T-helper 1 cell treated with Interleukin-12 subunit alpha and Interleukin-12 subunit beta and Interleukin-4 antibody, amounts not matched to agents 30 ng/mL and 1 ng/mL, for 36 hours (primary cell): ENCODE data around the gene KCNAB1. TPM values are rescaled to one million over a fixed set of nuclear protein-coding genes. Genes with fewer than 3 reads are reported as not detected.

Experiments
- intact Hi-C: fragments of 100-400 bp; cut with micrococcal nuclease; formaldehyde crosslinking; loops from one replicate; pipeline ENCODE4 v1.15.1; 2024
- total RNA-seq: library from RNA; stranded (reverse); gene quantifications from 2 replicates; pipeline ENCODE4 v1.2.3, GENCODE V29; 2022

Gene KCNAB1
- total RNA-seq, 1 donor from 2014 or later = 0.07 TPM

- intact Hi-C loops = no loop called here
These were observed 240.6 kb downstream of the KCNAB1 start for GRCh38 chr3:156360963-156361362.

GRCh38 chr3:156366559-156366958 is 246.2 kb downstream of the KCNAB1 start:
- intact Hi-C loops = no loop called here

GRCh38 chr3:156368189-156368588 is 247.8 kb downstream of the KCNAB1 start:
- intact Hi-C loops = no loop called here

GRCh38 chr3:156371701-156372100 is 251.3 kb downstream of the KCNAB1 start:
- intact Hi-C loops = no loop called here

- intact Hi-C loops = no loop called here
These were observed 252.7 kb downstream of the KCNAB1 start for GRCh38 chr3:156373095-156373494.

GRCh38 chr3:156373654-156374053 is 253.3 kb downstream of the KCNAB1 start:
- intact Hi-C loops = no loop called here

GRCh38 chr3:156376199-156376598 is 255.8 kb downstream of the KCNAB1 start:
- intact Hi-C loops = no loop called here

GRCh38 chr3:156377266-156377665 is 256.9 kb downstream of the KCNAB1 start:
- intact Hi-C loops = no loop called here

GRCh38 chr3:156377718-156378117 is 257.3 kb downstream of the KCNAB1 start:
- intact Hi-C loops = no loop called here

- intact Hi-C loops = no loop called here
These were observed 258.5 kb downstream of the KCNAB1 start for GRCh38 chr3:156378871-156379270.

GRCh38 chr3:156379327-156379726 is 258.9 kb downstream of the KCNAB1 start:
- intact Hi-C loops = no loop called here

GRCh38 chr3:156381253-156381652 is 260.9 kb downstream of the KCNAB1 start:
- intact Hi-C loops = loop anchor here (10.0 kb wide), 1 partner anchor 124 kb away; no protein-coding TSS in a partner anchor

GRCh38 chr3:156382458-156383346 is 262.3 kb downstream of the KCNAB1 start:
- intact Hi-C loops = loop anchor here (1.0 to 10.0 kb wide), 2 partner anchors 122 to 232 kb away; no protein-coding TSS in a partner anchor

- intact Hi-C loops = loop anchor here (10.0 kb wide), 1 partner anchor 121 kb away; no protein-coding TSS in a partner anchor
These were observed 263.2 kb downstream of the KCNAB1 start for GRCh38 chr3:156383441-156384025.

- intact Hi-C loops = loop anchor here (10.0 kb wide), 1 partner anchor 116 kb away; no protein-coding TSS in a partner anchor
These were observed 268.4 kb downstream of the KCNAB1 start for GRCh38 chr3:156388497-156389448.

- intact Hi-C loops = loop anchor here (10.0 kb wide), 1 partner anchor 115 kb away; no protein-coding TSS in a partner anchor
These were observed 269.1 kb downstream of the KCNAB1 start for GRCh38 chr3:156389449-156389950.

GRCh38 chr3:156390846-156391245 is 270.5 kb downstream of the KCNAB1 start:
- intact Hi-C loops = no loop called here

- intact Hi-C loops = no loop called here
These were observed 275.8 kb downstream of the KCNAB1 start for GRCh38 chr3:156395961-156396710.

GRCh38 chr3:156396851-156397250 is 276.5 kb downstream of the KCNAB1 start:
- intact Hi-C loops = no loop called here

GRCh38 chr3:156397534-156397933 is 277.2 kb downstream of the KCNAB1 start:
- intact Hi-C loops = no loop called here
